ENCODE measurements around the gene PIGC.
"Not testable (repeated sequence)": the region's sequence is repeated elsewhere in the genome, so short reads cannot be mapped to it uniquely, and the experiment has no call there.

PIGC gene

GRCh38 chr1:172467446-172467845 lies 23.6 kb upstream of the PIGC start:
- no peak for DNase-seq (ENCODE audit: low read depth in 1 of 2, low spot score in 1 of 2)

GRCh38 chr1:172466795-172467407 lies 23.0 kb upstream of the PIGC start:
- DNase-seq (ENCODE audit: low read depth in 1 of 2, low spot score in 1 of 2), result no peak

GRCh38 chr1:172465617-172466016 lies 21.7 kb upstream of the PIGC start:
- DNase-seq (ENCODE audit: low read depth in 1 of 2, low spot score in 1 of 2), result no peak

- DNase-seq (ENCODE audit: low read depth in 1 of 2, low spot score in 1 of 2), result no peak
Observed at GRCh38 chr1:172460887-172461315, 17.0 kb upstream of the PIGC start.

GRCh38 chr1:172460177-172460576 lies 16.3 kb upstream of the PIGC start:
- no peak for DNase-seq (ENCODE audit: low read depth in 1 of 2, low spot score in 1 of 2)

GRCh38 chr1:172457479-172458130 lies 13.7 kb upstream of the PIGC start:
- no peak for DNase-seq (ENCODE audit: low read depth in 1 of 2, low spot score in 1 of 2)

- no peak for DNase-seq (ENCODE audit: low read depth in 1 of 2, low spot score in 1 of 2)
Observed at GRCh38 chr1:172456344-172456769, 12.5 kb upstream of the PIGC start.

- no peak for DNase-seq (ENCODE audit: low read depth in 1 of 2, low spot score in 1 of 2)
Observed at GRCh38 chr1:172455451-172455850, 11.6 kb upstream of the PIGC start.

- no peak for DNase-seq (ENCODE audit: low read depth in 1 of 2, low spot score in 1 of 2)
Observed at GRCh38 chr1:172453607-172454006, 9.7 kb upstream of the PIGC start.

GRCh38 chr1:172453153-172453545 lies 9.3 kb upstream of the PIGC start:
- DNase-seq (ENCODE audit: low read depth in 1 of 2, low spot score in 1 of 2), result no peak

GRCh38 chr1:172452536-172453152 lies 8.8 kb upstream of the PIGC start:
- no peak for DNase-seq (ENCODE audit: low read depth in 1 of 2, low spot score in 1 of 2)

GRCh38 chr1:172451002-172451443 lies 7.2 kb upstream of the PIGC start:
- no peak for DNase-seq (ENCODE audit: low read depth in 1 of 2, low spot score in 1 of 2)

- no peak for DNase-seq (ENCODE audit: low read depth in 1 of 2, low spot score in 1 of 2)
Observed at GRCh38 chr1:172450524-172450885, 6.6 kb upstream of the PIGC start.

- peak in 1 of 2 donors; percentile 6 for DNase-seq (ENCODE audit: low read depth in 1 of 2, low spot score in 1 of 2)
Observed at GRCh38 chr1:172449585-172450523, 6.0 kb upstream of the PIGC start.

- no peak for DNase-seq (ENCODE audit: low read depth in 1 of 2, low spot score in 1 of 2)
Observed at GRCh38 chr1:172448995-172449584, 5.2 kb upstream of the PIGC start.

- DNase-seq (ENCODE audit: low read depth in 1 of 2, low spot score in 1 of 2), result no peak
Observed at GRCh38 chr1:172447641-172448040, 3.8 kb upstream of the PIGC start.

GRCh38 chr1:172446547-172446946 lies 2.7 kb upstream of the PIGC start:
- DNase-seq (ENCODE audit: low read depth in 1 of 2, low spot score in 1 of 2), result no peak

GRCh38 chr1:172442843-172443565 lies 865 bp downstream of the PIGC start:
- no peak for DNase-seq (ENCODE audit: low read depth in 1 of 2, low spot score in 1 of 2)

GRCh38 chr1:172442404-172442803 lies 1.5 kb downstream of the PIGC start:
- no peak for DNase-seq (ENCODE audit: low read depth in 1 of 2, low spot score in 1 of 2)

GRCh38 chr1:172437183-172437582 lies 6.7 kb downstream of the PIGC start:
- not testable (repeated sequence) for DNase-seq (ENCODE audit: low read depth in 1 of 2, low spot score in 1 of 2)
